ENCODE data around the gene TMEM132C.

GRCh38 chr12:128323145-128323920 is 56.4 kb downstream of the TMEM132C start:
- TF ChIP-seq POLR2A (IDR thresholded peaks at IDR 0.05): no peak
- no peak for TF ChIP-seq CTCF (IDR thresholded peaks at IDR 0.05)

Measured in right lobe of liver (tissue), 4 donors.